Testis (tissue), 3 donors: Measurements from ENCODE around the gene UPF1. TPM values are rescaled to one million over a fixed set of nuclear protein-coding genes. Genes with fewer than 3 reads are reported as not detected.

ENCODE experiments used
- DNase-seq: peaks from one replicate; pipeline ENCODE4 v3.0.0-alpha.2; 2019
- H3K27ac ChIP-seq, 2 donors: fragments of 200-600 bp; sonication (generic); one replicate each; pipeline ENCODE4 v1.5.1; 2019
- H3K27me3 ChIP-seq: fragments of 200-600 bp; sonication (generic); one replicate; pipeline ENCODE4 v1.5.1; 2019
- H3K36me3 ChIP-seq: fragments of 200-600 bp; sonication (generic); one replicate; pipeline ENCODE4 v1.5.1; 2017; ENCODE audit warnings: low read depth; ENCODE audit errors: missing control alignments
- H3K4me1 ChIP-seq: fragments of 200-600 bp; sonication (generic); one replicate; pipeline ENCODE4 v1.5.1; 2019
- H3K4me3 ChIP-seq, 2 donors: fragments of 200-600 bp; sonication (generic); one replicate each; pipeline ENCODE4 v1.5.1; 2017 to 2019
- H3K9me3 ChIP-seq: fragments of 200-600 bp; sonication (generic); one replicate; pipeline ENCODE4 v1.5.1; 2017
- CTCF ChIP-seq, 3 experiments: fragments of 450-650 bp in 2 of 3; fragments of 200-600 bp in 1 of 3; sonication (generic) in 1 of 3; IDR thresholded peaks; one replicate each; pipeline ENCODE4 v1.5.1; 2016 to 2019; ENCODE audit warnings: antibody characterized with exemption in 3 of 3, mild to moderate bottlenecking in 2 of 3, moderate library complexity in 1 of 3
- POLR2A ChIP-seq: fragments of 450-650 bp; IDR thresholded peaks from one replicate; pipeline ENCODE4 v1.6.1; 2017; ENCODE audit warnings: antibody characterized with exemption, mild to moderate bottlenecking, moderate library complexity
- WGBS, 2 donors: methylation state at CpG; one replicate each; pipeline ENCODE4 v1.1.5; 2018; 5-methylcytosine and 5-hydroxymethylcytosine counted together
- intact Hi-C: fragments of 100-400 bp; cut with DNase I; formaldehyde crosslinking; loops from one replicate; pipeline ENCODE4 v1.15.1; 2023; ENCODE audit warnings: low total_unique reads
- polyA plus RNA-seq: library from polyadenylated mRNA; stranded (reverse); fragments of 350-450 nt; fragmentation: Illumina TruSeq; extraction: RNeasy Lipid Tissue Mini Kit (QIAGEN cat#74804); gene quantifications from one replicate; pipeline ENCODE4 v1.2.3, GENCODE V29; 2014; ENCODE audit warnings: low read depth, low replicate concordance; ENCODE audit not compliant: insufficient read depth
- total RNA-seq, 2 donors: library from RNA; depleted of rRNA; stranded (reverse); fragments of >200 nt; gene quantifications; one replicate each; pipeline ENCODE4 v1.2.3, GENCODE V29; 2016

The UPF1 gene
- total and polyA plus RNA-seq, 3 donors from 2014 or later = 99.0 to 188 (median 176) TPM

- Histone ChIP-seq H3K9me3 (no peaks in the 10 kb centered on the region), H3K36me3 (no peaks in the 10 kb centered on the region), H3K4me3 (no peak overlapping the region), H3K27ac (no peak overlapping the region), H3K4me1 (no peaks in the 10 kb centered on the region), H3K27me3 (no peaks in the 10 kb centered on the region)
- intact Hi-C loops = no loop called here
- DNase-seq = no peak
- TF ChIP-seq POLR2A (no peak), CTCF (IDR thresholded peaks at IDR 0.05) (no peak)
- WGBS, 2 donors = 87 to 92% methylated on average over 2 to 9 of the region's 9 CpGs
Measured at GRCh38 chr19:18861235-18861634, 29.5 kb downstream of the UPF1 start.

- Histone ChIP-seq H3K27ac (no peak overlapping the region), H3K9me3 (no peaks in the 10 kb centered on the region), H3K4me1 (no peaks in the 10 kb centered on the region), H3K27me3 (no peaks in the 10 kb centered on the region), H3K36me3 (no peaks in the 10 kb centered on the region), H3K4me3 (no peak overlapping the region)
- no peak for TF ChIP-seq CTCF (IDR thresholded peaks at IDR 0.05)
- no peak for TF ChIP-seq POLR2A
- DNase-seq = no peak
- 95% methylated on average over 11 to 12 of the region's 12 CpGs for WGBS, 2 donors
- intact Hi-C loops = no loop called here
Measured at GRCh38 chr19:18861917-18862316, 30.2 kb downstream of the UPF1 start.

DNA sequence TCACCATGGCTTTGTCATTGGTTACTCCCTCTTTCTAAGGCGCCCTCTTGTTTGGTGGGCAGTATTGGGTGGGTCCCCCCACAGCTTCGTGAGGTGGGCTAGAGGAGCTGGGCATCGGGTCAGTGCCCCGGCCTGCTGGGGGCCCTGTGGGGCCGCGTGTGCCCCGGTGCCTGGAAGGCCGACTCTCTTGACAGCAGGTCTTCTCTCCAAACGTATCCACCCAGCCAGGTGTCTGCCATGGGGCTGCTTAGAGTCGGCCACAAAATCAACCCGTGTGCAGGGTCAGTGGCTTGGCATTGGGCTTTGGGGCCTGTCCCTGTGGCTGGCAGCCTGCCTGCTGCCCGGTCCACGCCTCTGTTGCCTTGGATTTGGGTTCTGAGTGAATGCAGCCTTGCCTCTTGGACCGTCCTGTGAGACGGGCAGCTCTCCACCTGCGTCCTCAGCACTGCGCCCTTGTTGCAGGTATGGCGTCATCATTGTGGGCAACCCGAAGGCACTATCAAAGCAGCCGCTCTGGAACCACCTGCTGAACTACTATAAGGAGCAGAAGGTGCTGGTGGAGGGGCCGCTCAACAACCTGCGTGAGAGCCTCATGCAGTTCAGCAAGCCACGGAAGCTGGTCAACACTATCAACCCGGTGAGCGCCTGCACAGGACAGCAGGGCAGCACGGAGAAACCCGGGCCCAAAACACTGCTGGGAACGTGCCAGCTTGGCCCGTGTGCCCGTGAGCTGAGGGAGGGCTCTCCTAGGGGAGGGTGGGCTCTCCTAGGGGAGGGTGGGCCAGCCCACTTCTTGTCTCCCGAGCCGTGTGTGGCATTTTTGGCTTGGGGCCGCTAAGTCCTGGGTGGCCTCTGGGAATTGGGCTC is 31.4 kb downstream of the UPF1 start:
- H3K9me3 ChIP-seq = no peaks in the 10 kb centered on the region
- WGBS, 2 donors = 85 to 88% methylated on average over 6 to 33 of the region's 33 CpGs
- intact Hi-C loops = no loop called here
- DNase-seq = no peak
- H3K4me3 ChIP-seq = no peak overlapping the region
- H3K27me3 ChIP-seq = no peaks in the 10 kb centered on the region
- TF ChIP-seq CTCF (IDR thresholded peaks at IDR 0.05) = no peak
- TF ChIP-seq POLR2A = no peak
- H3K27ac ChIP-seq = no peak overlapping the region
- no peaks in the 10 kb centered on the region for H3K36me3 ChIP-seq
- no peaks in the 10 kb centered on the region for H3K4me1 ChIP-seq

- H3K9me3 ChIP-seq = no peaks in the 10 kb centered on the region
- no peak for DNase-seq
- TF ChIP-seq POLR2A = no peak
- TF ChIP-seq CTCF (IDR thresholded peaks at IDR 0.05) = no peak
- H3K4me3 ChIP-seq = no peak overlapping the region
- WGBS, 2 donors = 63 to 91% methylated on average over 10 to 16 of the region's 16 CpGs
- H3K27me3 ChIP-seq = no peaks in the 10 kb centered on the region
- intact Hi-C loops = no loop called here
- no peaks in the 10 kb centered on the region for H3K4me1 ChIP-seq
- no peaks in the 10 kb centered on the region for H3K36me3 ChIP-seq
- H3K27ac ChIP-seq = no peak overlapping the region
Measured at GRCh38 chr19:18863843-18864362, 32.1 kb downstream of the UPF1 start.
